Brain pericyte (primary cell): Measurements from ENCODE around the gene MYBL2.
"Not testable (repeated sequence)": the region's sequence is repeated elsewhere in the genome, so short reads cannot be mapped to it uniquely, and the experiment has no call there.

Experiments
- DNase-seq: peaks from one replicate; pipeline ENCODE4 v3.0.0-alpha.2; 2012; ENCODE audit warnings: low read depth, low spot score

MYBL2 gene

GRCh38 chr20:43666376-43667328 lies at the start of gene MYBL2:
MYBL2 (plus strand) TSS chr20:43667114; CDS start chr20:43667284, 170 bp downstream.
- no peak for DNase-seq

- DNase-seq: no peak
Observed at GRCh38 chr20:43631598-43631997, 35.3 kb upstream of the MYBL2 start.

- no peak for DNase-seq
Observed at GRCh38 chr20:43636429-43636828, 30.5 kb upstream of the MYBL2 start.

GRCh38 chr20:43642548-43642947 lies 24.4 kb upstream of the MYBL2 start:
- DNase-seq: no peak

- DNase-seq: no peak
Observed at GRCh38 chr20:43650997-43651525, 15.9 kb upstream of the MYBL2 start.

- DNase-seq: not testable (repeated sequence)
Observed at GRCh38 chr20:43651650-43652184, 15.2 kb upstream of the MYBL2 start.

- no peak for DNase-seq
Observed at GRCh38 chr20:43653966-43654365, 12.9 kb upstream of the MYBL2 start.

GRCh38 chr20:43655176-43655575 lies 11.7 kb upstream of the MYBL2 start:
- not testable (repeated sequence) for DNase-seq

GRCh38 chr20:43655937-43656336 lies 11.0 kb upstream of the MYBL2 start:
- no peak for DNase-seq

- DNase-seq: no peak
Observed at GRCh38 chr20:43658069-43658722, 8.7 kb upstream of the MYBL2 start.

- no peak for DNase-seq
Observed at GRCh38 chr20:43658723-43659419, 8.0 kb upstream of the MYBL2 start.

GRCh38 chr20:43662943-43663655 lies 3.8 kb upstream of the MYBL2 start:
- DNase-seq: no peak

GRCh38 chr20:43665466-43666176 lies 1.3 kb upstream of the MYBL2 start:
- DNase-seq: no peak

- no peak for DNase-seq
Observed at GRCh38 chr20:43667341-43668132, 623 bp downstream of the MYBL2 start.

GRCh38 chr20:43669332-43669731 lies 2.4 kb downstream of the MYBL2 start:
- peak; percentile 13 for DNase-seq

- DNase-seq: no peak
Observed at GRCh38 chr20:43670423-43670822, 3.5 kb downstream of the MYBL2 start.

- no peak for DNase-seq
Observed at GRCh38 chr20:43676368-43676767, 9.5 kb downstream of the MYBL2 start.

- DNase-seq: no peak
Observed at GRCh38 chr20:43680981-43681380, 14.1 kb downstream of the MYBL2 start.

- DNase-seq: no peak
Observed at GRCh38 chr20:43681468-43681942, 14.6 kb downstream of the MYBL2 start.
